Prostate gland (tissue), 2 donors: ENCODE results near the gene PDE2A.

Source experiments
- CTCF ChIP-seq, 4 experiments: fragments of 200-600 bp in 2 of 4; fragments of 450-650 bp in 2 of 4; sonication (generic) in 2 of 4; IDR thresholded peaks; 1 replicate in 3 of 4; 2 replicates in 1 of 4; pipeline ENCODE4 v1.5.1; 2016 to 2019; ENCODE audit warnings: antibody characterized with exemption in 4 of 4, mild to moderate bottlenecking in 2 of 4, moderate library complexity in 2 of 4
- POLR2A ChIP-seq: fragments of 450-650 bp; IDR thresholded peaks from one replicate; pipeline ENCODE4 v1.6.1; 2016; ENCODE audit warnings: antibody characterized with exemption, mild to moderate bottlenecking
- POLR2AphosphoS5 ChIP-seq: sonication (generic); formaldehyde crosslinking; IDR thresholded peaks from one replicate; pipeline ENCODE4 v1.6.1; 2017; ENCODE audit warnings: antibody characterized with exemption

GRCh38 chr11:72712168-72712751, 38.0 kb upstream of the PDE2A start:
- no peak for TF ChIP-seq CTCF (IDR thresholded peaks at IDR 0.05)
- TF ChIP-seq POLR2AphosphoS5 = no peak
- no peak for TF ChIP-seq POLR2A
